GM19397 (cell line): ENCODE results near the gene WDFY1.

ENCODE experiments used
- ATAC-seq: cut with Tn5 transposase; IDR thresholded peaks from one replicate; pipeline ENCODE4 v1.9.1; 2021; ENCODE audit warnings: mild to moderate bottlenecking, moderate library complexity; ENCODE audit not compliant: unreplicated experiment

The WDFY1 gene, protein sequence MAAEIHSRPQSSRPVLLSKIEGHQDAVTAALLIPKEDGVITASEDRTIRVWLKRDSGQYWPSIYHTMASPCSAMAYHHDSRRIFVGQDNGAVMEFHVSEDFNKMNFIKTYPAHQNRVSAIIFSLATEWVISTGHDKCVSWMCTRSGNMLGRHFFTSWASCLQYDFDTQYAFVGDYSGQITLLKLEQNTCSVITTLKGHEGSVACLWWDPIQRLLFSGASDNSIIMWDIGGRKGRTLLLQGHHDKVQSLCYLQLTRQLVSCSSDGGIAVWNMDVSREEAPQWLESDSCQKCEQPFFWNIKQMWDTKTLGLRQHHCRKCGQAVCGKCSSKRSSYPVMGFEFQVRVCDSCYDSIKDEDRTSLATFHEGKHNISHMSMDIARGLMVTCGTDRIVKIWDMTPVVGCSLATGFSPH

GRCh38 chr2:223944703-223945531, at the start of gene WDFY1:
TSS of gene WDFY1 (minus strand) at chr2:223945335. CDS start at chr2:223945284, 51 bp downstream.
- ATAC-seq = peak; percentile 88

GRCh38 chr2:223994562-223995162, 49.5 kb upstream of the WDFY1 start:
- ATAC-seq = no peak

- peak; percentile 56 for ATAC-seq
These were observed 48.6 kb upstream of the WDFY1 start for GRCh38 chr2:223993634-223994232.

DNA sequence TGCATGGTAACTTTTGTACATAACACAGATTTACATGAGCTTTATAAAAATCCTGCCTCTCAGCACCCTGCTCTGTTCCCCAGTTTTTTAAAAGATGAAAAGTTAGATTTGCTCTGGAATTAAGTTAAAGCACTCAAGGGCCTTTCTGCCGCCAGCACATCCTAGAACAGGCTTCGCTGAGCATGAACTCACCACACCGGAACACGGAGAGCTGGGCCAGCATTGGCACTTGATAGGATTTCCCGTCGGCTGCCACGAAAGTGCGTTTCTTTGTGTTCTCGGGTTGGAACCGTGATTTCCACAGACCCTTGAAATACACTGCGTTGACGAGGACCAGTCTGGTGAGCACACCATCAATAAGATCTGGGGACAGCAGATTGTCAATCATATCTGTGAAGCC, 46.5 kb upstream of the WDFY1 start:
- ATAC-seq = no peak

DNA sequence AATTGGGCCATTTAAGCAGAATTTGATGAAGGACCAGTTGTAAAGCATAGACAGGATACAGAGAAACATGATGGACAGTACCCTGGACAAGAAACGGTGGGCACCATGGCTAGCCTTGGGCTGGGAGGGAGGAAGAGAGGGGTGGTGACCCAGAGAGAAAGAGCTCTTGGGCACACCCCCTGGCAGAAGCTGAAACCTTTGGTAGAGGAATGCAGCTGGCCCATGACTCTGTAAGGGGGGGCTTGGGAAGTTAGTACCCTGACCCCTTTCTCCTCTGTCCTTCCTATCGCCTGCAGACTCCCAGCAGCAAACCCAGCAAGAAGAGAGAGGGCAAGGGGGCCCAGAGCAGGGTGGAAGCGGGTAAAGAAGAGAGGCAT, 44.7 kb upstream of the WDFY1 start:
- ATAC-seq = no peak

DNA sequence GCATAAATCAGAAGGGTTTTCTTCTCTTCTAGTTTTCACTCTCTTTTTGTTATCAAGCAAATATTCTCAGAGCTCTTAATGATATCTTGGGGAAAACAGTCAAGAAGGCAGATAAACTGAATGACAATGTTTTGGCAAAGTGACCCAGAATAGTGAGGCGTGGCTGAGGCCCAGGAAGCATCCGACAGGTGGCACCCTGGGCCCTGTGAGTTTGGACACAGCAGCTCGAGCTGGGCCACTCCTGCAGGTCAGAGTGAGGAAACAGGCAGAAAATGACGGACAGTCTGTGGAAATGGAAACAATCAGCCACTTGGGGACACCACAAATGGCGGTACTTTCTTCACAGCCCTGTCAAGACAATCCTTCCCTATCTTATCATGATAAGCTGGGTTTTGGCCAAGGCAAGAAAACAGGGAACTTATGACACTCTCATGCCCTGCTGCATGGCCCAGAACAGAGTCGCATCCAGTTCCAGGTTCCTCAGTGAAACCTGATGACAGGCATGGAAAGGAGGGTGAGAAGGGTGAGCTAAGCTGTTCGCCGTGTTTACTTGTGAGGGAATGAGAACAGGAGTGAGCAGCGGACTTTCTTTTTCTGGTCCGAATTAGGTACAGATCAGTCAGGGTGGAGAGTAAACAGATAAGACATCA, 44.2 kb upstream of the WDFY1 start:
- no peak for ATAC-seq

- no peak for ATAC-seq
These were observed 36.1 kb upstream of the WDFY1 start for GRCh38 chr2:223981241-223981640.

DNA sequence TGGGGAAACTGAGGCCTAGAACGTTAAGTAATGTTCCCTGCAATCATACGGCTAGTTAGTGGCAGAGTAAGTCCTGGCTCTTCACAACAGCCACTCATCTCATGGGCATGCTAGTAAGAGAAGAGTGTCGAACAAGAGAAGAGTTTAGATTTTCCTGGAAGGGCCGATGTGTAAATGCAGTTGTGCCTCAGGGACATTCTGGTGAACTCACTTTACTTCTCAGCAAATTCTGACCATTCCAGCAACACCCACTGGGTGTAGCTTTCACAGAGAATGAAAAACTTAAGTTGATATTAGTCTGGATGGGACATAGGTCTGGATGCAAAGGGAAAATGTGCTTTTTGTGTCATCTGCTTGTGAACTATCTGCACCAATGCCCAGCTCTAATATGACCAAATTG, 35.7 kb upstream of the WDFY1 start:
- ATAC-seq = no peak

- ATAC-seq = no peak
These were observed 35.2 kb upstream of the WDFY1 start for GRCh38 chr2:223980397-223980735.

- no peak for ATAC-seq
These were observed 34.7 kb upstream of the WDFY1 start for GRCh38 chr2:223979730-223980396.

GRCh38 chr2:223978451-223978850, 33.3 kb upstream of the WDFY1 start:
- no peak for ATAC-seq

- no peak for ATAC-seq
These were observed 31.6 kb upstream of the WDFY1 start for GRCh38 chr2:223976635-223977226.

GRCh38 chr2:223973606-223974005, 28.5 kb upstream of the WDFY1 start:
- no peak for ATAC-seq

DNA sequence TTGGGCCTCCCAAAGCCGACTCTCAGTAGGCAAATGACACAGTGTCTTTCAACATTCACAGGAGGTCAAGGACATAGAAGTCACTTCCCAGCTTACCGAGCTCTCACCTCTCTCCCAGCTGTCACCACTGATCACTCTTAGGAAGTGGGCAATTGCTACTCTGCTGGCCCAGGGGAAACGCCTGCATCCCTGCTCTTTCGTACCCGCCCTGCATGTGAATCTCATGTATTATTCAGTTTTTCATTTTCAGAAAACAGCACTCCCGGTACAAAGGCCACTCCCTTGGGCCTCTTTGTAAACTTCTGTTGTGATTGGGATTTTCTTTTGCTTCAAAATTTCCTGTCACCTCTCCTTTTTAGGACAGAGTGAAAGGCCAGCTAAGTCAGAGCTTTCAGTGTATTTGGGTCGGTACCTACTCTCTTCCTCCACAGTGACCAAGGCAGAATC, 27.5 kb upstream of the WDFY1 start:
- no peak for ATAC-seq

GRCh38 chr2:223971731-223972130, 26.6 kb upstream of the WDFY1 start:
- no peak for ATAC-seq

GRCh38 chr2:223970343-223971128, 25.4 kb upstream of the WDFY1 start:
- no peak for ATAC-seq

DNA sequence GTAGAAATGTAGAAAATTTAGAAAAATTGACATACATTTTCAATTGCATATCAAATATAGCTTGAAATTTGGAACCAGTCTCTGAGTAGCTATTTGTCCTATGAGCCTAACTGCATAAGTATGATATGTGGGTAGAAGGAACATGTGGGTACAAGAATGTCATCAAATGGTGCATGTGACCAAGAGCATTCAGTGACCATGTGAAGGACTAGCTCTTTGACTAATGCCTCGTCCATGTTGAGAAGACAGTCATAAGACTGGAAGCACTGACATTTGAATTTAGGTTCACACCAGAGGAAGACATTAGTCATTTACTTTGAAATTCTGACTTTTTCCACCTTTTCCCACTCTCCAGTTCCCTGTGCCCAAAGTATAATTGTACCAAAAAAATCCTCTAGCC, 24.7 kb upstream of the WDFY1 start:
- ATAC-seq = no peak

GRCh38 chr2:223969315-223969714, 24.2 kb upstream of the WDFY1 start:
- no peak for ATAC-seq

DNA sequence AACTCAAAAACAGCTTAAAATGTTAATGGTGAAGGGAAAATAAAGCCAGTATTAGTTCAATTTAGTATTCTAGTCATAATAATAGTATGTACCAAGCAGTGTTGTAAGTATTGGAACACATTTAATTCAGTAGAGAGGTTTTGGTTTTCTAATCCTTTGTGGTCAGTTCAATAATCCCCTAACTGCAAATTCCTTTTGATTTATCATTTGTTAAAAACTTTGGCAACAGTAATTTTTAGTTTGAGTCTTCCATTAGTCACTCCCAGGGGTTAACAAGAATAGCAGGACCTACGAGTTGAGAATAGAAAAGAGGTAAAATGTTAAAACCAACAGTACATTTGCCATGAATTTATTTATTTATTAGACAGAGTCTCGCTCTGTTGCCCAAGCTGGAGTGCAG, 22.8 kb upstream of the WDFY1 start:
- ATAC-seq = no peak
